Endothelial cell of umbilical vein (primary cell): ENCODE data around the gene MUTYH. TPM values are rescaled to one million over a fixed set of nuclear protein-coding genes. Genes with fewer than 3 reads are reported as not detected.
A peak's percentile ranks its signal among the peaks of the same experiment; 100 is the strongest.

ENCODE experiments used
- BruUV-seq: library from RNA; stranded (reverse); fragments of 400-500 nt; replicated peaks from 2 replicates; lab custom pipeline; 2021; lab: Mats Ljungman, UMichigan
- CTCF ChIA-PET: fragments of 300-600, 350-600 bp; sonication (Branson Sonifier 250); formaldehyde crosslinking; loops from one replicate; lab custom pipeline; 2021; ENCODE audit warnings: antibody characterized with exemption, inconsistent platforms; lab: Charles Lee
- POLR2A ChIA-PET: fragments of 300-600, 350-600 bp; sonication (Branson Sonifier 250); formaldehyde crosslinking; loops from one replicate; lab custom pipeline; 2021; ENCODE audit warnings: antibody characterized with exemption, inconsistent platforms; lab: Charles Lee
- DNase-seq: peaks from one replicate; pipeline ENCODE4 v3.0.0-alpha.2; 2011; ENCODE audit warnings: low read depth, low spot score
- FAIRE-seq: peaks from 2 replicates; lab custom pipeline; 2011; peaks lifted over from hg19 to GRCh38; lab: Jason Lieb, UNC
- H2AFZ ChIP-seq: 2 replicates; pipeline ENCODE4 v1.6.0; 2012; ENCODE audit warnings: low read depth, low read length, control low read depth, inconsistent platforms
- H3K27ac ChIP-seq: 2 replicates; pipeline ENCODE4 v1.5.1; 2011; ENCODE audit warnings: low read depth, mild to moderate bottlenecking, control low read depth, low read length, moderate library complexity; ENCODE audit not compliant: insufficient read depth
- H3K27me3 ChIP-seq, 2 experiments: 2 replicates each; pipeline versions ENCODE4 v1.6.0 to v1.6.1; 2011; ENCODE audit warnings: low read length in 2 of 2, mixed read lengths in 1 of 2; ENCODE audit not compliant: control insufficient read depth in 2 of 2, insufficient read depth in 2 of 2
- H3K36me3 ChIP-seq, 2 experiments: 2 replicates in 1 of 2; 3 replicates in 1 of 2; pipeline ENCODE4 v1.5.1; 2011; ENCODE audit warnings: low read length in 2 of 2, mild to moderate bottlenecking in 1 of 2, moderate library complexity in 1 of 2; ENCODE audit not compliant: control insufficient read depth in 2 of 2, insufficient read depth in 2 of 2; ENCODE audit errors: extremely low read depth in 1 of 2
- H3K4me1 ChIP-seq: 3 replicates; pipeline ENCODE4 v1.5.1; 2011; ENCODE audit warnings: mild to moderate bottlenecking, low read length; ENCODE audit not compliant: control insufficient read depth, insufficient read depth; ENCODE audit errors: extremely low read depth
- H3K4me2 ChIP-seq: 2 replicates; pipeline ENCODE4 v1.6.1; 2011; ENCODE audit warnings: low read length, control low read depth, mixed read lengths; ENCODE audit not compliant: insufficient read depth
- H3K4me3 ChIP-seq, 3 experiments: fragments of 200-600 bp in 1 of 3; sonication (generic), shearing (Covaris generic) in 1 of 3; replicated peaks in 1 of 3; 2 replicates each; pipeline ENCODE4 v1.5.1; 2011 to 2016; ENCODE audit warnings: control low read depth in 3 of 3, low read length in 3 of 3, mild to moderate bottlenecking in 2 of 3, inconsistent platforms in 1 of 3, low read depth in 1 of 3, moderate library complexity in 1 of 3; ENCODE audit not compliant: insufficient read depth in 1 of 3
- H3K79me2 ChIP-seq: 2 replicates; pipeline ENCODE4 v1.6.0; 2012; ENCODE audit warnings: low read length, inconsistent platforms; ENCODE audit not compliant: control insufficient read depth, insufficient read depth
- H3K9ac ChIP-seq: replicated peaks from 2 replicates; pipeline ENCODE3; 2011; ENCODE audit warnings: low read length, control low read depth; ENCODE audit not compliant: insufficient read depth; ENCODE audit errors: extremely low read depth
- H3K9me1 ChIP-seq: replicated peaks from 3 replicates; pipeline ENCODE4 v1.6.0; 2011; ENCODE audit warnings: mild to moderate bottlenecking, low read length; ENCODE audit not compliant: control insufficient read depth, insufficient read depth; ENCODE audit errors: extremely low read depth
- H3K9me3 ChIP-seq: replicated peaks from 2 replicates; pipeline ENCODE4 v1.5.1; 2012; ENCODE audit warnings: low read length, inconsistent platforms; ENCODE audit not compliant: control insufficient read depth, insufficient read depth
- H4K20me1 ChIP-seq: replicated peaks from 2 replicates; pipeline ENCODE3; 2011; ENCODE audit warnings: mild to moderate bottlenecking, low read length; ENCODE audit not compliant: control insufficient read depth, insufficient read depth; ENCODE audit errors: extremely low read depth
- CTCF ChIP-seq, 2 donors: IDR thresholded peaks; 1 replicate in 1 of 2; 2 replicates in 1 of 2; pipeline ENCODE4 v1.5.1; 2011; ENCODE audit warnings: low read length in 2 of 2, mild to moderate bottlenecking in 2 of 2, moderate library complexity in 2 of 2, control low read depth in 1 of 2, inconsistent platforms in 1 of 2, low read depth in 1 of 2; ENCODE audit not compliant: insufficient read depth in 1 of 2; ENCODE audit errors: extremely low read depth in 1 of 2
- EZH2 ChIP-seq: IDR thresholded peaks from 2 replicates; pipeline ENCODE4 v1.6.1; 2012; ENCODE audit warnings: borderline replicate concordance, low read depth, mild to moderate bottlenecking, moderate library complexity, low read length, inconsistent platforms; ENCODE audit not compliant: severe bottlenecking
- FOS ChIP-seq: IDR thresholded peaks from 2 replicates; pipeline ENCODE4 v1.6.1; 2011; ENCODE audit warnings: mild to moderate bottlenecking, low read length, moderate library complexity, borderline replicate concordance; ENCODE audit not compliant: insufficient read depth
- GATA2 ChIP-seq: IDR thresholded peaks from 2 replicates; pipeline ENCODE4 v1.7.0; 2011; ENCODE audit warnings: low read depth, mild to moderate bottlenecking, moderate library complexity, mixed read lengths, low read length; ENCODE audit not compliant: insufficient read length, insufficient read depth
- JUN ChIP-seq: IDR thresholded peaks from 2 replicates; pipeline ENCODE4 v1.6.1; 2011; ENCODE audit warnings: borderline replicate concordance, low read depth; ENCODE audit not compliant: insufficient read length, insufficient read depth
- MAX ChIP-seq: IDR thresholded peaks from 2 replicates; pipeline ENCODE4 v1.6.1; 2011; ENCODE audit not compliant: insufficient read depth, insufficient read length
- MYC ChIP-seq: IDR thresholded peaks from one replicate; pipeline ENCODE4 v1.6.1; 2011; ENCODE audit warnings: mild to moderate bottlenecking, low read depth, low read length
- POLR2A ChIP-seq: IDR thresholded peaks from 2 replicates; pipeline ENCODE4 v1.6.1; 2012; ENCODE audit warnings: low read depth, mild to moderate bottlenecking, control low read depth, low read length
- POLR2AphosphoS5 ChIP-seq: IDR thresholded peaks from 2 replicates; pipeline ENCODE4 v1.6.1; 2012; ENCODE audit warnings: low read depth, mild to moderate bottlenecking, control low read depth, low read length, moderate library complexity; ENCODE audit not compliant: insufficient read depth
- dilution Hi-C: fragments of 300-500 bp; cut with MboI; formaldehyde crosslinking; loops from one replicate; pipeline ENCODE4 v1.15.0; 2019; ENCODE audit warnings: low sequenced_read_pairs; ENCODE audit not compliant: extremely low pct_ligation_motif_present
- intact Hi-C: fragments of 100-400 bp; cut with micrococcal nuclease; formaldehyde crosslinking; loops from one replicate; pipeline ENCODE4 v1.10.0; 2022
- polyA plus RNA-seq, 4 experiments: library from polyadenylated mRNA; depleted of rRNA in 3 of 4; stranded (reverse) in 3 of 4; unstranded in 1 of 4; fragments of >200 nt; gene quantifications; 2 replicates each; pipeline versions ENCODE4 v1.2.1 to v1.2.3, GENCODE V29; 2011 to 2012; ENCODE audit warnings: missing spikeins in 1 of 4
- total RNA-seq: library from RNA; stranded (reverse); gene quantifications from 2 replicates; pipeline ENCODE4 v1.2.3, GENCODE V29; 2021

The MUTYH gene
- total and polyA plus RNA-seq, 2 donors (not counting 3 experiments of a cell fraction or from before 2014, with no cell fraction given), result 12.3 to 16.6 TPM

- Histone ChIP-seq H3K4me3 (no peak overlapping the region), H3K36me3 (no peaks in the 10 kb centered on the region), H3K4me2 (no peak overlapping the region), H3K9me1 (no peaks in the 10 kb centered on the region), H3K27me3 (no peaks in the 10 kb centered on the region), H3K79me2 (no peaks in the 10 kb centered on the region), H4K20me1 (no peaks in the 10 kb centered on the region), H3K27ac (no peak overlapping the region), H3K9me3 (no peaks in the 10 kb centered on the region), H2AFZ (peak overlapping the region; percentile 7), H3K9ac (no peak overlapping the region), H3K4me1 (peaks cover 6% of the 10 kb centered on the region)
- DNase-seq, result peak; percentile 83
- intact Hi-C loops (loop anchor here (1.0 to 5.0 kb wide), 5 partner anchors 94 to 503 kb away; partner anchors contain the start of gene ZSWIM5), dilution Hi-C loops (no loop called here)
- TF ChIP-seq CTCF (IDR thresholded peaks at IDR 0.05; ENCODE audit: extremely low read depth in 1 of 2, insufficient read depth in 1 of 2, low read depth in 1 of 2, low read length in 2 of 2), result peak; percentile 67 to 70
- TF ChIP-seq POLR2A, result no peak
- BruUV-seq, result no TSS peak
- ChIA-PET CTCF (interaction anchor here (0.6 to 9.9 kb wide), 19 partner anchors 8 to 510 kb away, joined by 3 to 556 read pairs (median 4); partner anchors contain the start of genes HECTD3, MUTYH, TOE1 and UROD), POLR2A (interaction anchor here (0.5 kb wide), 1 partner anchor 506 kb away, joined by 3 read pairs; no protein-coding TSS in a partner anchor)
- FAIRE-seq, result peak; percentile 90
Observed at GRCh38 chr1:45299981-45300668, 40.1 kb downstream of the MUTYH start.

GRCh38 chr1:45299296-45299695, 40.9 kb downstream of the MUTYH start:
- no peak overlapping the region for H2AFZ ChIP-seq
- H3K36me3 ChIP-seq, result no peaks in the 10 kb centered on the region
- DNase-seq, result no peak
- POLR2A ChIA-PET, result no interaction called here
- H3K27ac ChIP-seq, result no peak overlapping the region
- H3K27me3 ChIP-seq, result no peaks in the 10 kb centered on the region
- H3K9ac ChIP-seq, result no peak overlapping the region
- CTCF ChIA-PET, result interaction anchor here (0.8 to 9.9 kb wide), 8 partner anchors 33 to 283 kb away, joined by 3 to 556 read pairs (median 4); partner anchors contain the start of genes HECTD3, UROD and ZSWIM5
- no peaks in the 10 kb centered on the region for H3K79me2 ChIP-seq
- dilution Hi-C loops (no loop called here), intact Hi-C loops (no loop called here)
- no peak overlapping the region for H3K4me3 ChIP-seq
- no peak overlapping the region for H3K4me2 ChIP-seq
- no peaks in the 10 kb centered on the region for H4K20me1 ChIP-seq
- no peak for FAIRE-seq
- no peaks in the 10 kb centered on the region for H3K9me1 ChIP-seq
- no TSS peak for BruUV-seq
- H3K4me1 ChIP-seq, result peaks cover 5% of the 10 kb centered on the region
- H3K9me3 ChIP-seq, result no peaks in the 10 kb centered on the region
- TF ChIP-seq MYC (no peak), POLR2AphosphoS5 (no peak), POLR2A (no peak), EZH2 (no peak), JUN (no peak), CTCF (IDR thresholded peaks at IDR 0.05; ENCODE audit: extremely low read depth in 1 of 2, insufficient read depth in 1 of 2, low read depth in 1 of 2, low read length in 2 of 2) (no peak), FOS (no peak), MAX (no peak), GATA2 (no peak)
